ENCODE results near the gene PARD3.

DNA sequence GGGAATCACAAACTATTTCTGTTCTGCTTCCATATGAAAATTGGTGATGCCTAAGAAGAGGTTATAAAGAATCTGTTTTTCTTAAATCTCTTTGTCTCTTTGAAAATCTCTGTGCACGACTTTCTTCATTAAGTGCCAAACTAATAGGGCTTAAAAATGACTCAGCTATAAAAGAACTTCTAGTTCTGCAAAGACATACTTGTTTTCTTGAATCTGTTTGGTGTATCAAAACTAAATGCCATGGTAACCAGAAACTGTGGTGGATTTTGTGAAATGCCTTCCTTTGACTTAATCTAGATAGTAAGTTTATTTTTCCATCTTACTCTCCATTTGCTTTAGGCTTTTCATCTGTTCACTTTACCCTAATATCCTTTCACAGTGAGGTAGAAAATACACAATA lies 417.8 kb downstream of the PARD3 start:
- TF ChIP-seq, protein P1, sequence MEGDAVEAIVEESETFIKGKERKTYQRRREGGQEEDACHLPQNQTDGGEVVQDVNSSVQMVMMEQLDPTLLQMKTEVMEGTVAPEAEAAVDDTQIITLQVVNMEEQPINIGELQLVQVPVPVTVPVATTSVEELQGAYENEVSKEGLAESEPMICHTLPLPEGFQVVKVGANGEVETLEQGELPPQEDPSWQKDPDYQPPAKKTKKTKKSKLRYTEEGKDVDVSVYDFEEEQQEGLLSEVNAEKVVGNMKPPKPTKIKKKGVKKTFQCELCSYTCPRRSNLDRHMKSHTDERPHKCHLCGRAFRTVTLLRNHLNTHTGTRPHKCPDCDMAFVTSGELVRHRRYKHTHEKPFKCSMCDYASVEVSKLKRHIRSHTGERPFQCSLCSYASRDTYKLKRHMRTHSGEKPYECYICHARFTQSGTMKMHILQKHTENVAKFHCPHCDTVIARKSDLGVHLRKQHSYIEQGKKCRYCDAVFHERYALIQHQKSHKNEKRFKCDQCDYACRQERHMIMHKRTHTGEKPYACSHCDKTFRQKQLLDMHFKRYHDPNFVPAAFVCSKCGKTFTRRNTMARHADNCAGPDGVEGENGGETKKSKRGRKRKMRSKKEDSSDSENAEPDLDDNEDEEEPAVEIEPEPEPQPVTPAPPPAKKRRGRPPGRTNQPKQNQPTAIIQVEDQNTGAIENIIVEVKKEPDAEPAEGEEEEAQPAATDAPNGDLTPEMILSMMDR (IDR thresholded peaks at IDR 0.05), result no peak
- TF ChIP-seq POLR2A (IDR thresholded peaks at IDR 0.05) (no peak), EP300 (IDR thresholded peaks at IDR 0.05) (no peak), POLR2AphosphoS5 (IDR thresholded peaks at IDR 0.05) (no peak)
